Mesenchymal stem cell (in vitro differentiated cells and primary cell): ENCODE data around the gene ZNF22. TPM values are rescaled to one million over a fixed set of nuclear protein-coding genes. Genes with fewer than 3 reads are reported as not detected.

Source experiments
- DNase-seq: peaks from one replicate; pipeline ENCODE4 v3.0.0-alpha.2; 2013
- H2AFZ ChIP-seq: one replicate; pipeline ENCODE4 v1.6.1; 2013; ENCODE audit warnings: low read depth, mild to moderate bottlenecking, control low read depth, inconsistent platforms, low read length, moderate library complexity
- H2AK5ac ChIP-seq: 2 replicates; pipeline ENCODE4 v1.6.1; 2013; ENCODE audit warnings: low read length, moderate library complexity, mild to moderate bottlenecking, inconsistent platforms; ENCODE audit not compliant: severe bottlenecking
- H2BK120ac ChIP-seq: one replicate; pipeline ENCODE4 v1.6.1; 2013; ENCODE audit warnings: low read depth, mild to moderate bottlenecking, inconsistent platforms, low read length, moderate library complexity
- H2BK12ac ChIP-seq, 2 experiments: one replicate each; pipeline ENCODE4 v1.6.1; 2013; ENCODE audit warnings: inconsistent platforms in 2 of 2, low read length in 2 of 2, mild to moderate bottlenecking in 2 of 2, moderate library complexity in 2 of 2, control low read depth in 1 of 2
- H2BK15ac ChIP-seq: one replicate; pipeline ENCODE4 v1.6.1; 2013; ENCODE audit warnings: mild to moderate bottlenecking, low read depth, inconsistent platforms; ENCODE audit not compliant: poor library complexity, severe bottlenecking
- H2BK5ac ChIP-seq: 2 replicates; pipeline ENCODE4 v1.6.1; 2013; ENCODE audit warnings: low read depth, mild to moderate bottlenecking, low read length, control low read depth, inconsistent platforms; ENCODE audit not compliant: poor library complexity, severe bottlenecking
- H3K14ac ChIP-seq, 2 experiments: one replicate each; pipeline ENCODE4 v1.6.1; 2013; ENCODE audit warnings: inconsistent platforms in 2 of 2, low read length in 2 of 2, control low read depth in 1 of 2, mild to moderate bottlenecking in 1 of 2, moderate library complexity in 1 of 2
- H3K18ac ChIP-seq, 2 experiments: one replicate each; pipeline ENCODE4 v1.6.1; 2013; ENCODE audit warnings: inconsistent platforms in 2 of 2, low read length in 2 of 2, control low read depth in 1 of 2, low read depth in 1 of 2, mild to moderate bottlenecking in 1 of 2
- H3K23ac ChIP-seq, 2 experiments: one replicate each; pipeline ENCODE4 v1.6.1; 2013; ENCODE audit warnings: inconsistent platforms in 2 of 2, low read length in 2 of 2, mild to moderate bottlenecking in 2 of 2, moderate library complexity in 2 of 2, control low read depth in 1 of 2
- H3K27ac ChIP-seq: 2 replicates; pipeline ENCODE4 v1.5.1; 2013; ENCODE audit warnings: mild to moderate bottlenecking, moderate library complexity, low read length, control low read depth, inconsistent platforms; ENCODE audit not compliant: poor library complexity, severe bottlenecking
- H3K27me3 ChIP-seq, 2 experiments: 2 replicates each; pipeline versions ENCODE4 v1.6.1 to v1.7.0; 2013; ENCODE audit warnings: low read length in 2 of 2, mild to moderate bottlenecking in 2 of 2, moderate library complexity in 2 of 2, control low read depth in 1 of 2, inconsistent platforms in 1 of 2; ENCODE audit not compliant: control insufficient read depth in 1 of 2, insufficient read depth in 1 of 2
- H3K36me3 ChIP-seq, 2 experiments: 2 replicates each; pipeline versions ENCODE4 v1.6.1 to v1.7.0; 2013; ENCODE audit warnings: low read length in 2 of 2, control low read depth in 1 of 2, inconsistent platforms in 1 of 2, low read depth in 1 of 2, mild to moderate bottlenecking in 1 of 2; ENCODE audit not compliant: insufficient read depth in 2 of 2, control insufficient read depth in 1 of 2
- H3K4ac ChIP-seq, 2 experiments: one replicate each; pipeline ENCODE4 v1.6.1; 2013; ENCODE audit warnings: inconsistent platforms in 2 of 2, low read length in 2 of 2, mild to moderate bottlenecking in 2 of 2, moderate library complexity in 2 of 2, control low read depth in 1 of 2, low read depth in 1 of 2
- H3K4me1 ChIP-seq: 2 replicates; pipeline ENCODE4 v1.6.1; 2013; ENCODE audit warnings: low read depth, low read length, control low read depth; ENCODE audit not compliant: control insufficient read depth, insufficient read depth
- H3K4me2 ChIP-seq: 2 replicates; pipeline ENCODE4 v1.6.1; 2013; ENCODE audit warnings: low read length, mild to moderate bottlenecking, inconsistent platforms; ENCODE audit not compliant: poor library complexity, severe bottlenecking
- H3K4me3 ChIP-seq, 2 experiments: 2 replicates each; pipeline versions ENCODE4 v1.5.1 to v1.7.0; 2013; ENCODE audit warnings: low read length in 2 of 2, mild to moderate bottlenecking in 2 of 2, control low read depth in 1 of 2, low read depth in 1 of 2; ENCODE audit not compliant: insufficient read depth in 1 of 2
- H3K79me1 ChIP-seq: replicated peaks from 2 replicates; pipeline ENCODE4 v1.6.1; 2013; ENCODE audit warnings: mild to moderate bottlenecking, control low read depth, low read length, inconsistent platforms; ENCODE audit not compliant: poor library complexity, severe bottlenecking
- H3K9ac ChIP-seq: 2 replicates; pipeline ENCODE4 v1.7.0; 2013; ENCODE audit warnings: mild to moderate bottlenecking, low read length, moderate library complexity
- H3K9me3 ChIP-seq: 2 replicates; pipeline ENCODE4 v1.7.0; 2013; ENCODE audit warnings: mild to moderate bottlenecking, low read length; ENCODE audit not compliant: control insufficient read depth
- H4K8ac ChIP-seq: one replicate; pipeline ENCODE4 v1.6.1; 2013; ENCODE audit warnings: inconsistent platforms, mild to moderate bottlenecking, low read length, moderate library complexity
- H4K91ac ChIP-seq: one replicate; pipeline ENCODE4 v1.6.1; 2013; ENCODE audit warnings: mild to moderate bottlenecking, low read length, inconsistent platforms
- WGBS: methylation state at CpG from one replicate; pipeline ENCODE4 v1.1.7; 2013; ENCODE audit warnings: mixed read lengths; 5-methylcytosine and 5-hydroxymethylcytosine counted together
- polyA plus RNA-seq, 2 experiments: library from polyadenylated mRNA; stranded (reverse); fragments of 200-250 nt; gene quantifications; one replicate each; pipeline ENCODE4 v1.2.3, GENCODE V29; 2013

Gene ZNF22
- 13.5 TPM for polyA plus RNA-seq (2013, experiment 1 of 2)
- polyA plus RNA-seq (2013, experiment 2 of 2) = 14.1 TPM

DNA sequence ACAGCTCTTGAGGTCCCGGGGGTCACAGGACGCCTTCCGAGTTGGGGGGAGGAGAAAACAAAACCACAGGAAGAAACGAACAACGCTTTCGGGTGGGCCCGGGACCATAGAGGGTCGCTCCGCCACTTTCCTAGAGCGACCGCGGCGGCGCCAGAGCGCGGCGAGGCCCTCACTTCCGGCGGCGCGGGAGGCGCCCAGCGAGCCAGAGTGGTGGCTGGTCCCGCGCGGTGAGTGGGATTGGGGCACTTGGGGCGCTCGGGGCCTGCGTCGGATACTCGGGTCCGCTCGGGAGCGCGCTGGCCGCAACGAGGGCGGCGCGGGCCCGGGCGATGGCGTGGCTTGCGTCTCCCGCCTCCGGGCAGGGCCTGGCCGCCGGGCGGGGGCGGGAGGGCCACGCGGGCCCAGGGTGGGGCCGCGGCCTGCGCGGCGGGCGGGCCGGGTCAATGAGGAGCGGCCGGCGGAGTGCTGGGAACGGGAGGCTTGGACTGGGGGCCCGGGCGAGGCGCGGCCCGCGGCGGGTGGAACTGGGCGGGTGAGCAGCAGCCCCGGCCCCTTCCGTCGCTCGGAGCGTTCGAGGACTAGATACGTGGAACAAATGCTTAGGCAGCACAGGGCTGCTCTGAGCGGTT lies at the start of gene ZNF22:
TSS of gene ZNF22 (plus strand) at position 172 of the 629 bp plus-strand sequence. CDS start 2,446 bp downstream, outside the sequence.
- no peak within 1 kb of the TSS for H2BK5ac ChIP-seq
- peak within 1 kb of the TSS in 1 of 2 experiments; percentile 56 for H3K14ac ChIP-seq
- peak within 1 kb of the TSS; percentile 92 for H4K8ac ChIP-seq
- H2BK120ac ChIP-seq = peak within 1 kb of the TSS; percentile 89
- H3K4me2 ChIP-seq = peak within 1 kb of the TSS; percentile 65
- H3K4ac ChIP-seq = peak within 1 kb of the TSS; percentile 83 to 96
- peaks cover 8% of the 10 kb centered on the region for H3K9me3 ChIP-seq
- H3K27ac ChIP-seq = peak within 1 kb of the TSS; percentile 63
- no peak within 1 kb of the TSS for H2AK5ac ChIP-seq
- H3K18ac ChIP-seq = peak within 1 kb of the TSS; percentile 87 to 97
- peaks cover 16% of the 10 kb centered on the region for H3K4me1 ChIP-seq
- H3K36me3 ChIP-seq = peaks cover 3 to 24% of the 10 kb centered on the region in 2 experiments
- H2AFZ ChIP-seq = peak within 1 kb of the TSS; percentile 58
- peak within 1 kb of the TSS; percentile 35 to 52 for H2BK12ac ChIP-seq
- H3K4me3 ChIP-seq = peak within 1 kb of the TSS; percentile 53 to 81
- whole genome bisulfite sequencing = 2% methylated on average over 72 of the region's 79 CpGs
- peak within 1 kb of the TSS; percentile 90 for H4K91ac ChIP-seq
- peaks cover 0 to 11% of the 10 kb centered on the region in 2 experiments for H3K27me3 ChIP-seq
- peaks cover 2% of the 10 kb centered on the region for H3K79me1 ChIP-seq
- peak; percentile 56 for DNase-seq
- H3K9ac ChIP-seq = peak within 1 kb of the TSS; percentile 95
- H3K23ac ChIP-seq = peak within 1 kb of the TSS in 1 of 2 experiments; percentile 73
- H2BK15ac ChIP-seq = peak within 1 kb of the TSS; percentile 80

DNA sequence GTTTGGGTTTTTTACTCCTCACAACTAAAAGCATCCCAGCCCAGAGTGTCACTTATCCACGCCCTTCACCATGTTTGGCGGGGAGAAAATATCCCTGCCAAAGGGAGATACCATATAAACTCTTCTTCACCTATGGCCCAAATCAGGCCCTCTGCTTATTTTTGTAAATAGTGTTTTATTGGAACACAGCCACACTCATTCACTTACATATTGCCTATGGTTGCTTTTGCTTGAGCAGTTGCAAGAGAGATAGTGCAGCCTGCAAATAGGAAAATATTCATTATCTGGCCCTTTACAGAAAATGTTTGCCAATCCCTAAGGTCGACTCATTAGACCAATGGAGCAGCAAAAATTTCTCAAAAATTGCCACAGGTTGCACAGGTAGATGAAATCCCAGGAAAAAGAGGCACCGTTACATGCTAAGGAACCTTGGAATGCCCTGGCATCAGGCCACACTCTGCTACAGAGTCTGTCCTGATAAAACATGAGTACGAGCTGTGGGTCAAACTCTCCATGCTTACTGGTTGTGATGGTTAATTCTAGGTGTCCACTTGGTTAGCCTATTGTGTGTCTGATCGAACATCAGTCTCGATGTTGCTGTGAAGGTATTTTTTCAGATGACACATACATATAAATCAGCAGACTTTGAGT lies 49.0 kb upstream of the ZNF22 start:
- Histone ChIP-seq H3K23ac (no peak overlapping the region), H3K4me2 (no peak overlapping the region), H2BK120ac (no peak overlapping the region), H3K4me1 (peaks cover 29% of the 10 kb centered on the region), H3K27ac (no peak overlapping the region), H2BK15ac (no peak overlapping the region), H2AK5ac (no peak overlapping the region), H3K36me3 (peaks cover 7 to 9% of the 10 kb centered on the region in 2 experiments), H3K9me3 (peaks cover 2% of the 10 kb centered on the region), H3K4me3 (no peak overlapping the region), H3K14ac (no peak overlapping the region), H3K18ac (no peak overlapping the region), H4K91ac (no peak overlapping the region), H4K8ac (no peak overlapping the region), H3K27me3 (no peaks in the 10 kb centered on the region), H2BK12ac (no peak overlapping the region), H2AFZ (no peak overlapping the region), H3K9ac (no peak overlapping the region), H2BK5ac (no peak overlapping the region), H3K4ac (no peak overlapping the region), H3K79me1 (peaks cover 11% of the 10 kb centered on the region)
- 93% methylated on average over 4 of the region's 7 CpGs for WGBS
- DNase-seq = no peak

DNA sequence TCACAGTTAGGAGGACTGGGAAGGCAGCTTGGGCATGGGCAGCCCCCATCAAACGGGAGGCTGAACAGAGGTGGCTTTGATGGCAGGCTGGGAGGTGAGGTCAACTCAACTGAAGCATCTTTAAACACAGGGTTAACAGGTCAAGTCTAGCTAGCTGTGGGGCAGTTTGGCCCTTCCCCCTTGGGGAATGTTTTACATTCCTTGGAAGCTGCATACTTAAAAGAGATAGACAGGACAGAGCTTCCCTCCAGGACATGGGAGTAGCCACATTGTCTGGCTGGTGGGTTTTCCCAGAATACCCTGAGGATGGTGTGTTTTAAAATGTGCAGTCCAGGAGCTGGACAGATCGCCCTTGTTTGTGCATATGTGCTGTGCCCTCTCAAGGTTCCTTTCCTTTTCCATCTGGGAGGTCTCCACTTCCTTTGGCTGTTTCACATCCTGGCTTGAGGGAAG lies 47.9 kb upstream of the ZNF22 start:
- Histone ChIP-seq H2BK12ac (no peak overlapping the region), H3K23ac (no peak overlapping the region), H2BK5ac (no peak overlapping the region), H4K8ac (no peak overlapping the region), H3K9me3 (peaks cover 4% of the 10 kb centered on the region), H2AK5ac (peak overlapping the region; percentile 69), H3K27ac (peak overlapping the region; percentile 76), H3K36me3 (peaks cover 9 to 10% of the 10 kb centered on the region in 2 experiments), H3K4me3 (no peak overlapping the region), H2AFZ (no peak overlapping the region), H3K18ac (no peak overlapping the region), H3K79me1 (peaks cover 16% of the 10 kb centered on the region), H4K91ac (no peak overlapping the region), H3K14ac (no peak overlapping the region), H3K4me2 (no peak overlapping the region), H3K9ac (no peak overlapping the region), H3K4me1 (peaks cover 26% of the 10 kb centered on the region), H3K4ac (no peak overlapping the region), H2BK15ac (no peak overlapping the region), H2BK120ac (no peak overlapping the region), H3K27me3 (no peaks in the 10 kb centered on the region)
- DNase-seq = peak; percentile 33
- 15% methylated on average over 2 of the region's 2 CpGs for WGBS

DNA sequence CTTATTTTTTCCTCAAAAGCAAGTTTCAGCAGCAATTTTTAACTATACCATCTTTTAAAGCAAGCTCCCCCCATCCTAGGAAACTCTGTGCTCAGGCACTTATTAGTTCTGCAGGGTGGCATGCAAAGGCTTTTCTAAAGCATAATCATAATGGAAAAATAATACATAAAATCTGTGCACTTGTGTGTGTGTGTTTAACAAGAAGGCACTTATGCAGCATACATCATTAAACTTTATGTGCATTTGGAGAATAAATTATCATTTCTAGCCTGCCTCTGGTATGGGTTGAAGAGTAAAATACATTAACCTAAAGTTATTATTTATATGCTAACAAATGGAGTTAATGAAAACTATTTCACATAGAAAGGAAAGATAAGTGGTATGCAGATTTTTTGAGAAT lies 46.7 kb upstream of the ZNF22 start:
- H2BK15ac ChIP-seq = no peak overlapping the region

More for the DNA sequence above, 46.7 kb upstream of the ZNF22 start:
- H3K18ac ChIP-seq = no peak overlapping the region
- H3K27me3 ChIP-seq = no peaks in the 10 kb centered on the region
- no peak for DNase-seq
- peaks cover 23% of the 10 kb centered on the region for H3K79me1 ChIP-seq
- no peak overlapping the region for H3K4me3 ChIP-seq
- no peak overlapping the region for H2BK5ac ChIP-seq
- H3K9me3 ChIP-seq = peaks cover 4% of the 10 kb centered on the region
- H3K27ac ChIP-seq = no peak overlapping the region
- no peak overlapping the region for H2AFZ ChIP-seq
- no peak overlapping the region for H4K8ac ChIP-seq
- H4K91ac ChIP-seq = no peak overlapping the region
- no peak overlapping the region for H3K4ac ChIP-seq
- no peak overlapping the region for H2BK12ac ChIP-seq
- no peak overlapping the region for H2AK5ac ChIP-seq
- peaks cover 27% of the 10 kb centered on the region for H3K4me1 ChIP-seq
- no peak overlapping the region for H2BK120ac ChIP-seq
- H3K14ac ChIP-seq = no peak overlapping the region
- H3K23ac ChIP-seq = no peak overlapping the region
- no peak overlapping the region for H3K4me2 ChIP-seq
- H3K9ac ChIP-seq = no peak overlapping the region
- H3K36me3 ChIP-seq = peaks cover 9 to 10% of the 10 kb centered on the region in 2 experiments
